Measurements from ENCODE around the gene SH3BP1.
"Not testable (repeated sequence)": the region's sequence is repeated elsewhere in the genome, so short reads cannot be mapped to it uniquely, and the experiment has no call there.

SH3BP1 gene

DNA sequence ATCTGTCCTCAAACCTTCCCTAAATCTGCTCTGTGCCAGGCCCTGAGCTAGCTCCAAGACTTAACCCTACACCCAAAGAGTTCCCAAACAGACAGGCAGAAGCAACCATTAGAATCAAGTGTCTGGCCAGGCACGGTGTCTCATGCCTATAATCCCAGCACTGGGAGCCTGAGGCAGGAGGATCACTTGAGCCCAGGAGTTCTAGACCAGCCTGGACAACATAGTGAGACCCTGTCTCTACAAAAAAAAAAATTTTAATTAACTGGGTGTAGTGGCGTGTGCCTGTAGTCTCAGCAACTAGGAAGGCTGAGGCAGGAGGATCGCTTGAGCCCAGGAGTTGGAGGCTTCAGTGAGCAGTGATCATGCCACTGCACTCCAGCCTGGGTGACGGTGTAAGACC lies 17.1 kb downstream of the SH3BP1 start:
- in situ Hi-C loops (cut with MboI; ENCODE audit: low sequenced_read_pairs), result not testable (repeated sequence)

DNA sequence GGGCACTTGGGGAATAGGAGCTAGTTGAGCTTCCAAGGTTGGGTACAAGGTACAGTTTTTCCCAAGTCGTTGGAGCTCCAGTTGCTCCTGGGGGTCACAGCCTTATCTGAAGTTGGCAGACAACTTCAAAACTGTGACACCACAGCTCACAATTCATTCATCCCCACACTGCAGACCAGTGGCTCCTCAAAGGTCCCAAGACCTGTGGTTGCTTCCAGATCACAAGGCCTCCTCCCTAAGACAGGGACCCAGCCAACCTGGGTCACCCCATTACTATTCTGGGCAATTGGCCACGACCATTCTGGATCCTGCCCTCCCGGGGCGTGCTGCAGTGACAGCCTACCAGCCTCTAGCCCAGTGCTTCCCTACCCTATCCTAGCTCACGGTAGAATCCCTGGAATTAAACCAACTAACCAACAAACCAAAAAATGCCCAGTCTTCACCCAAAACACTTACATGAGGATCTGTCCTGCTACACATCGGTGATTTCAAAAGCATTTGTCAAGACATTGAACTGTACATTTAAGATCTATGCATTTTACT lies 18.2 kb downstream of the SH3BP1 start:
- in situ Hi-C loops (cut with MboI; ENCODE audit: low sequenced_read_pairs), result no loop called here

DNA sequence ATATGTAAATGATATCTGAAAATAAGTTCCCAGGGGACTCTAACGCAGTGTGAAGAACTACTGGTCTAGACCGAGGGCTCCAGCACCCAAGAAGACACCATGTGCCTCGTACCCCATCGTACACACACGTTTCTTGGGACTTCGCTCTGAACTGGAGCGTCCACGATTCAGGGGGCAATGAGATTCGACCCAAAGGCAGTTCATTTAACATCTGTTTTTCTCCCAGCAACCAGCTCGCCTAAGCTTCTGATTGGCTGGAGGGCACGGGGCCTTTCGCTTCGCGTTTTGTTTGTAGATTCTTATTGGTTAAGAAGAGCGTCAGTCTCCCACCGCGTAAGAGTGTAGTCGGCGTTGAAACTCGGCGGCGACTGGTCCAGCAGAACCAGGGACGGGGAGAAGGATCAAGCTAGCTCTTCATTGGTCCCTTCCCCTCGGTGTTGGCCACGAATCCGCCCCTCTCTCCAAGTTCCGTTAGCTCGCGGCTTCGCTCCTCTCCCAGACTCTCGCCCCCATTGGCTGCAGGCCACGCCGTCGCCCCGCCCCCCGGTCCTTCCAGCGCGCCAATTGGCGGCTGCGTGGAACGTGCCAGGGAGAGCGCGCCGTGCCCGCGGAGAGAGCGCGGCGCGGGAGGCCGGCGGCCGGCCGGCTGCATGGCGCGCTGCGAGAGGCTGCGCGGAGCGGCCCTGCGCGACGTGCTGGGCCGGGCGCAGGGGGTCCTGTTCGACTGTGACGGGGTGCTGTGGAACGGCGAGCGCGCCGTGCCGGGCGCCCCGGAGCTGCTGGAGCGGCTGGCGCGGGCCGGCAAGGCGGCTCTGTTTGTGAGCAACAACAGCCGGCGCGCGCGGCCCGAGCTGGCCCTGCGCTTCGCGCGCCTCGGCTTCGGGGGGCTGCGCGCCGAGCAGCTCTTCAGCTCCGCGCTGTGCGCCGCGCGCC lies 18.9 kb downstream of the SH3BP1 start, which contains the start of gene PDXP:
TSS of gene PDXP (plus strand) at position 591 of the 933 bp plus-strand sequence. CDS start at position 651, 60 bp downstream.
- in situ Hi-C loops (cut with MboI; ENCODE audit: low sequenced_read_pairs), result no loop called here

DNA sequence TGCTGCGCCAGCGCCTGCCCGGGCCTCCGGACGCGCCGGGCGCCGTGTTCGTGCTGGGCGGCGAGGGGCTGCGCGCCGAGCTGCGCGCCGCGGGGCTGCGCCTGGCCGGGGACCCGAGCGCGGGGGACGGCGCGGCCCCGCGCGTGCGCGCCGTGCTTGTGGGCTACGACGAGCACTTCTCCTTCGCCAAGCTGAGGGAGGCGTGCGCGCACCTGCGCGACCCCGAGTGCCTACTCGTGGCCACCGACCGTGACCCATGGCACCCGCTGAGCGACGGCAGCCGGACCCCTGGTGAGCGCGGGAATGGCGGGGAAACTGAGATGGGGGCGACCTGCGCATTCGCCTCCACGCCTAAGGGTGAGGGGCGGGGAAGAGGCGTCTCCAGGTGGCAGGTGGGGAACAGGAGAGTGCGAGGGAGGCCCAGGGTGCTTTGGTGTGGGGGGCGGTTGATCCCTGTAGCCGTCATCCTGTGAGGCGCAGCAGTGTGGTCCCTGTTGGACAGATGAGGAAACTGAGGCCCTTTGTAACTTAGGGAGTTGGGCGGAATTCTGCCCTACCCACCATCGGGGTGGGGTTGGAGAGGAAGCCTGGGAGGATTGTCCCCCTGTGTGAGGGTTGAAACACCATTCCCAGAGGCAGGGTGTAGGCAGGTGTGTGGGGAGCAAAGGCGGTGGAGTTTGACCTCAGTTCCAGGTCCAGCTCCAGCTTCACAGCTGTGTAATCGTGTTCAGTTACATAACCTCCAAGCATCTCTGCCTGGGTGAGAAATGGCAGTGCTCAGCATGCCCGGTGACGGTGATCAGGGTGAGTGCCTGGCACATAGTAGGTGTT lies 19.8 kb downstream of the SH3BP1 start:
- in situ Hi-C loops (cut with MboI; ENCODE audit: low sequenced_read_pairs), result no loop called here

DNA sequence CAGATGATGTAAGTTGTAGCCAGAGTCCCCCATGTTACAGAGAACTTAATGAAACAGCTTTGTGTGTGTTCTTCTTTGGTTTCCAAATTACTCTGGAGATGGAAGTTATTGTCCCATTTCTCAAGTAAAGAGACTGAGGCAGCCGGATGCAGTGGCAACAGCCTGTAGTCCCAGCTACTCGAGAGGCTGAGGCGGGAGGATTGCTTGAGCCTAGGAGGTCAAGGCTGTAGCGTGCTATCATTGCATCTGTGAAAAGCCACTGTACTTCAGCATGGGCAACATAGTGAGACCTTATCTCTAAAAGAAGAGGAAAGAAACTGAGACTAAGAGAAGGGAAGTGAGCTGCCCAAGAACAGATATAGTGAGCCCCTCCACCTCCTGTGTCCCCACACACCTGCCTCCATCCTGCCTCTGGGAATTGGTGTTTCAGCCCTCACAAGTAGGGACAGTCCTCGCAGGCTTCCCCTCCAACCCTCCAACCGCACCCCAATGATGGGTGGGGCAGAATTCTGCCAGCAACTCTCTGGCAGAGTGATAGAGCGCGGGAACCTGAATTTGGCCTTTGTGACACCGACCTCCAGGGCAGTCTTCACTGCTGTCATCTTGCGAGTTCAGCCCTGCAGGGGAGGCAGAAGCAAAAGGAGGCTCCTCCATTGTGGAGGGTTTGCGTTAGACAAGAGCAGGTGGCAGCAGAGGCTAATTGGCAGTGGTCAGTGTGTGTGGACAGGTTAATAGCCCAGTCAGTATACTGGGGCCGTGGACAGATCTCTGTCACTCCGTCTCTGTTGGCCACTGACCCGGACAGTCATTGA lies 20.6 kb downstream of the SH3BP1 start:
- in situ Hi-C loops (cut with MboI; ENCODE audit: low sequenced_read_pairs), result no loop called here

DNA sequence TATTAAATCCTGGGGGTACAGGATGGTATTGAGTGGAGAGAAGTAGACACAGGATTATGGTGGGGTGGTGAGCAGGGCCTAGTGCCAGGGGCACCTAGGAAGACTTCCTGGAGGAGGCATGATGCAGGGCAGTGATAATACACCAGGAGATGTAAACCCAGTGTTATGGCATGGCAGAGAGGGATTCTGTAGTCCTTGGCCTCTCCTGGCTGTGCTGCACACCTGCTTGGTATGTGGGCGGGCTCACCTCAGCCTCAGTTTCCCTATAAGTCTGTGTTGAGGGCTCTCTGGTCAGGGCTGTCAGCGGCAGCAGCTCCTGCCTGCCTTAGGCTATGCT lies 21.2 kb downstream of the SH3BP1 start:
- in situ Hi-C loops (cut with MboI; ENCODE audit: low sequenced_read_pairs), result no loop called here

DNA sequence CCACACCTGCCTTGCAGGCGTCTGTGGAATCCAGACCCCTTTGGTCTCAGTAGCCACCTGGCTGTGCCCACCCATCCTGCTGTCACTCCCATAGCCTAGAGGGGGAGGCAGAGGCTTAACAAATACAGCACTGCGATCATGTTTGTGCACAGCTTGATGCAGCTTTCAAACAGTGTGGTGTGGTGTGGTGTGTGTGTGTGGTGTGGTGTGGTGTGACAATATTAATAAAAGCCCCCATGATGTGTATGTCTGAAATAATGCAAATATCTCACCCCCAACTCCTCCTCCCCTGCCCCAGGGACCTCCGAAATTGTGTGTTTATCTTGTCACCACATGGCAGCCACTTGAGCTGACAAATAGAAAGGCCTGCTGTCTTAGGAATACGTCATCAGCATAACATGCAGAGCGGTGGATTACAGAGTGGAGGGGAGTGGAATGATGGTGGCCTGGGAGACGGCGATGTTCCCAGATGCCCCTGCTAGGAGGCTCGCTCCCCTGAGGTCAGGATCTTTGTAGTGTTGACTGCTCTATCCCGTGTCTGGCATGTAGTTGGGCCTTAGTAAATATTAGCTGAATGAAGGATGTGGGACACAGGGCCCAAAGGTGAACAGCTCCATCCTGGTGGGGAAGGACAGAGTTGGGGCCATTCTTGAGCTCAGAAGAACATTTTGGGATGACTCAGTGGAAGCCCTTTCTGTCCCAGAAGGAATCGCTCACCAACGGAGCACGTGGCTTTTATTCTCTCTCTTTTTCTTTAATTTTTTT lies 21.9 kb downstream of the SH3BP1 start:
- in situ Hi-C loops (cut with MboI; ENCODE audit: low sequenced_read_pairs), result no loop called here

DNA sequence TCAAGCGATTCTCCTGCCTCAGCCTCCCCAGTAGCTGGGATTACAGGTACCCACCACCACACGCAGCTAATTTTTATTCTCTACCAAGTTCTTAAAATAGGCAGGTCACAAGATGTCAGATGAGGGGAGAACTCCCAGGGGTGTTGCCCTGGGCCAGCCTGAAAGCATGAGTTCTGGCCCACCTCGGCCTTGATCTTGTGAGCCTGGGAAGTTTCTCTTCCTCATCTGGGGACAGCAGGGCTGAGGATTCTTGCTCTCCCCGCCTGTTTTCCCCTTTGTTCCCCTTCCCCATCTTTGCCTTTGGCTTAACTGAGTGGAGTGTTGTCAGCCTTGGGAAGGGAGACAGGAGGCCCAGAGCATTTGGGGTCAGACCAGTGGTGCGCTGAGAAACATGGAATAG lies 22.6 kb downstream of the SH3BP1 start:
- in situ Hi-C loops (cut with MboI; ENCODE audit: low sequenced_read_pairs), result no loop called here

DNA sequence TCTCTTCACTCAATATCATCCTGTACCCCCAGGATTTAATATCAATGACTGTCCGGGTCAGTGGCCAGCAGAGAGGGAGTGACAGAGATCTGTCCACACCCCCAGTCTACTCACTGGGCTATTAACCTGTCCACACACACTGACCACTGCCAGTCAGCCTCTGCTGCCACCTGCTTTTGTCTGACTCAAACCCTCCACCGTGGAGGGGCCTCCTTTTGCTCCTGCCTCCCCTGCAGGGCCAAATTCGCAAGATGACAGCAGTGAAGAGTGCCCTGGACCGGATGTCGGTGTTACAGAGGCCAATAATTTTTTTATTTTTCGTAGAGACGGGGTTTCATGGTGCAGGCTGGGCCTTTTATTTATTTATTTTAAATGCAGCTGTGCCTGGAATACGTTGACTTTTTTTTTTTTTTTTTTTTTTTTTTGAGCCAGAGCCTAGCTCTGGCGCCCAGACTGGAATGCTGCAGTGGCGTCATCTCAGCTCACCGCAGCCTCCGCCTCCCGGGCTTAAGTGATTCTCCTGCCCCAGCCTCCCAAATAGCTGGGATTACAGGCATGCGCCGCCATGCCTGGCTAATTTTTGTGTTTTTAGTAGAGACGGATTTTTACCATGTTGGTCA lies 24.2 kb downstream of the SH3BP1 start:
- in situ Hi-C loops (cut with MboI; ENCODE audit: low sequenced_read_pairs), result no loop called here

DNA sequence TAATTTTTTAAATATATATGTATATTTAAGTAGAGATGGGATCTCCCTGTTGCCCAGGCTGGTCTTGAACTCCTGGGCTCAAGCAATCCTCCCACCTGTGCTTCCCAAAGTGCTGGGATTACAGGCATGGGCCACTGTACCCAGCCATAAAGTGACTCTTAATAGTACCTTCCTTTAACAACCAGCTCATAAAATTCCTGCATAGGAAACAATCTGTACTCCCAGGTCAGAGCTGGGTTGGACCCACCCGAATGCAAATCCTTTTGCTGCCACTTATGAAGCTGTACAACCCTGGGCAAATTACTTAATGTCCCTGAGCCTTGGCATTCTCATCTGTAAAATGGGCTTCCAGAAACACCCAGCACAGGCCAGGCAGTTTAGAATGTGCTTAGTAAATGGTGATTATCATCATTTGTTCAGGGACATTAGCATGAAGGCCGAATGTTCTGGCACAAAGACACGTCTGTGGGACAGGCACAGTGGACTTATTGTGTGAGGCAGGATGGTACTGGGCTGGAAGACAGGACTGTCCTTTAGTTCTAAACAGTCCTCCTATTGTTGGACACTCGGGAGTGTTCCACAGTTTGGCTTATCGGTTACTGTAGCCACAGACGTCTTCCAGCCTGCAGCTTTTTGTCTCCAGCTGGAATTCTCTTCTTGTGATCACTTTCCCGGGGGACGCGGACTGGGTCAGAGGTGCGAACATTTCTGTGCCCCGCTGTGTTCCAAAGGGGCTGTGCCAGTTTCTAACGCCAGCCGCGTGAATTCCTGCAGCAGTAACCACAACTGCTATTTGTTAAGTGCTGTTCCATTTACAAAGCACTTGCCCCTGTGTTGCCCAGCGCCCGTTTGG lies 25.0 kb downstream of the SH3BP1 start:
- in situ Hi-C loops (cut with MboI; ENCODE audit: low sequenced_read_pairs), result no loop called here

DNA sequence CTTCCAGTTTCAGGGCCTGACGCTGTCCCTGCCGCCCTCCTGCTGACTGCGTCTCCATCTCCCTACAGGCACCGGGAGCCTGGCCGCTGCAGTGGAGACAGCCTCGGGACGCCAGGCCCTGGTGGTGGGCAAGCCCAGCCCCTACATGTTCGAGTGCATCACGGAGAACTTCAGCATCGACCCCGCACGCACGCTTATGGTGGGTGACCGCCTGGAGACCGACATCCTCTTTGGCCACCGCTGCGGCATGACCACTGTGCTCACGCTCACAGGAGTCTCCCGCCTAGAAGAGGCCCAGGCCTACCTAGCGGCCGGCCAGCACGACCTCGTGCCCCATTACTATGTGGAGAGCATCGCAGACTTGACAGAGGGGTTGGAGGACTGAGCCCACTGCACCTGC lies 26.0 kb downstream of the SH3BP1 start:
- in situ Hi-C loops (cut with MboI; ENCODE audit: low sequenced_read_pairs), result no loop called here

DNA sequence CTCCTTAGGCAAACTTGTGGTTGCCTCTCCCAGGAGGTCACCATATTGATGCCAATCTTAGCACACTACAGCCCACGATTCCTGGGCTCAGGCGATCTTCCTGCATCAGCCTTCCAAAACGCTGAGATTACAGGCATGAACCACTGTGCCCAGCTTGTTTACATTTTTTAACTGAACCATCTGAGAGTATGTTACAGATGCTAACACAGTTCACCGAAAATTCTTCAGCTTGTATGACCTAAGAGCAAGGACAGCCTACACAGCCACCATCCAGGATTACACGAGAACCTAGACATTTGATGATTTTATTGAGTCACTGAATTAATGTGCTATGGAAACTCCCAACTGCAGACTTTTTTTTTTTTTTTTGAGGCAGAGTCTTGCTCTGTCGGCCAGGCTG lies 30.1 kb downstream of the SH3BP1 start:
- in situ Hi-C loops (cut with MboI; ENCODE audit: low sequenced_read_pairs), result no loop called here

DNA sequence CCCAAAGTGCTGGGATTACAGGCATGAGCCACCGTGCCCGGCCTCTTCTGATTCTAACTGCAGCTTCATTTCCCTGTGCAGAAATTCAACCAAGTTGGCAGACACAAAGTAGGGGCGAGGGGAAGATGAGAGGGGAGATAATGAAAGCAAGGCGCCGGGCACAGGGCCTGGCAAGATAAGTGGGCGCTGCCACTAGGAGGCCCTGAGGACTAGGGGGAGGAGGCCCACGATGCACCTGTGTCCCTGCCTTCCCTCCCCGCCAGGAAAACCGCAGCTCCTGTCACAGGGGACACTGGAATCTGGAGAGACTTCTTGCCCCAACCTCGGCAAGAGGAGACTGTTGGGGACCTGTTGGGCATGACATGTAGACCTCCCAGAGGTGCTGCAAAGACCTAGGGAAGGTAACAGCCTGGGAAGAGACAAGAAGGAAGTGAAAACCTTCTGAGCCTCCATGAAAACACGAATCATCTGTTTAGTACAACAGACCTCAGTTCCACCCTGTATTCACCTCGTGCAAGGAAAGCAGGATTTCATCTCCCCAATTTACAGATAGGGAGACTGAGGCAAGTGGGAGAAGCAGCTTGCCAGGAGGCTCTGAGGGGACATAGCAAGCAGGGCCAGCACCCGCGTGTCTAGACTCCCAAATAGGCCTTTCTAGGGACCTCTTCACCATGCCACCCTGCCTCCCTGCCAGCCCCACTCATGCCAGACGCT lies 32.9 kb downstream of the SH3BP1 start:
- in situ Hi-C loops (cut with MboI; ENCODE audit: low sequenced_read_pairs), result no loop called here

DNA sequence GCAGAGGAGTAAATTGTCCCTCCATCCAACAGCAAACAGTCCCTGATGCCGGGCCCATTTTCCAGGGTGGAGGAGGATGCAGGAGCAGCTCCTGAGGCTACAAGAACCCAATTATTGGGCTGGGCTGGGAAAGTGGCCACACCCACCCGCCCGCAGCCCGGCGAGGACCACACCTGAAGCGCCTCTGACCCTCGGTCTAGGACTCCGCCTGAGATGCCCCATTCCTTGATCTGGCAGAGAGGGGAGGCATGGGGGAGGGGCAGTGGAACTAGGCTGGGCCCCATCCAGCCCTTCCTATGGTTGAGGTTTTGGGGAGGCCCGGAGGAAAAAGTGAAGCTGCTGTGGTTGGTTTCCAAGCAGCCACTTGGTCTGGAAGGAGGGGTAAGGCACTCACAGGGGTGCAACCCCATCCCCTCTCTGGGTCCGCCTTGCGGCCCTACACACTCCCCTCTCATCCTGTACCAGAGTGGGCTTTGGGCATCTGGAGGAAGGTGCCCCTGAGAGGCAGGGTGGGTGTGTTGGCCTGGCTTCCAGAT lies 33.5 kb downstream of the SH3BP1 start:
- in situ Hi-C loops (cut with MboI; ENCODE audit: low sequenced_read_pairs), result no loop called here

DNA sequence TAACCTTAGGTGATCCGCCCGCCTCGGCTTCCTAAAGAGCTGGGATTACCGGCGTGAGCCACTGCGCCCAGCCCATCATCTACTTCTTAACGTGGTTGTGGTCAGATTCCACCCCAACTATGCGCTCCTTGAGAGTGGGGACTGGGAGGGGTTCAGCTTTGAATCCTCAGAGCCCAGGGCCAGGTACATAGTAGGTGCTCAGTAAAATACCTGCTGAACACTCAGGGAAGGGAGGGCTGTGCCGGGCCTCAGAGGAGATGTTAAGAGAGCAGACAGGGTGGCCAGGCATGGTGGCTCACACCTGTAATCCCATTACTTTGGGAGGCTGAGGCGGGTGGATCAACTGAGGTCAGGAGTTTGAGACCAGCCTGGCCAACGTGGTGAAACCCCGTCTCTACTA lies 34.8 kb downstream of the SH3BP1 start:
- in situ Hi-C loops (cut with MboI; ENCODE audit: low sequenced_read_pairs), result no loop called here

DNA sequence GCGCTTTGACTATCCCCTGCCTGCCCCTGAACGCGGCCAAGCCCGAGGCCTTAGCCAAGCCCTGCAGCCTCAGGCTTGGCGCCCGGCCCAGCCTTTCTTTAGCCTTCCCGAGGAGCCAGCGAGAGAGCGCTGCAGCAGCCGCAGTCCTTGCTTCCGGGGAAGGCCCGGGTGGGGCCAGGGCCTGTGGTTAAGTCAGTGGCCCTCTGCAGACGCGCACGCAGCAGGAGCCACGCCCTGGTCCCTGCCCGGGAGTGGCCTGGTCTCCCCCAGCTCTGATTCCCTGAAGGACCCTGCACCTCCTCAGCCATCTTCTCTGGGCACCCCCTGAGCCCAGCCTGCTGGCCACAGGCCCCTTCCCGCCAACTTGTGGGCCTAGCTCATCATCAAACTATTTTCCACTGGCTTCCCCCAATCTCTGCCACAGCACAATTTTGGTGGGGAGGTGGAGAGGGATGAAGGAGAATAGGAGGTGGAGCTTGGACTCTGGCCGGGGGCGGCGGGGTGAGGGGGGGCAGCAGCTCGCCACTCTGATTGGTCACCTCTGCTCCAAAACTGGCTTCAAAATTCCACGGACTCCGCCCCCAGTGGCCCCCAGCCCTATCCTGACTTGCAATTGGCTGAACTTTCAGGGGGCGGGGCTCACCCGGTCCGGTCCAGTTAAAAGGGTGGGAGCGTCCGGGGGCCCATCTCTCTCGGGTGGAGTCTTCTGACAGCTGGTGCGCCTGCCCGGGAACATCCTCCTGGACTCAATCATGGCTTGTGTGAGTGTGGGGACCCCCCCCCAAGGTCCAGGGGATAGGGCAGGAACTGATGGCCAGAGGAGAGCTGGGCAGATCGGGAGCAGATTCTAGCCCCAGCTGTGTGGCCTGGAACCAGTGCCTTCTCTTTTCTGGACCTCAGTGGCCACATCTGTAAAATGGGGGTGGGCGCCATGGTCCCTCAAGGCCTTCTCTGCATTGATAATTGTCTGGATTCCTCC lies 35.8 kb downstream of the SH3BP1 start, which contains the start of gene LGALS1:
TSS of gene LGALS1 (plus strand) at position 686 of the 979 bp plus-strand sequence. CDS start at position 753, 67 bp downstream.
- in situ Hi-C loops (cut with MboI; ENCODE audit: low sequenced_read_pairs), result no loop called here

Measured in HL-60/S4 treated with retinoic acid at 250 ng/mL for 4 days and 3 days (cell line).